A549 (cell line): ENCODE results near the gene GTF3C5. TPM values are rescaled to one million over a fixed set of nuclear protein-coding genes. Genes with fewer than 3 reads are reported as not detected.
"Not testable (repeated sequence)": the region's sequence is repeated elsewhere in the genome, so short reads cannot be mapped to it uniquely, and the experiment has no call there.

ENCODE experiments used
- ATAC-seq, 2 experiments: fragments of 200-7000 bp in 1 of 2; fragments of >200 bp in 1 of 2; cut with Nextera tagmentation in 1 of 2; cut with Tn5 transposase in 1 of 2; 3 replicates each; pipeline versions ENCODE4 v1.8.0 to v1.9.1; 2018 to 2020; ENCODE audit warnings: mild to moderate bottlenecking in 1 of 2, moderate library complexity in 1 of 2
- CTCF ChIA-PET: fragments of 300-600 bp; sonication (Branson Sonifier 250); formaldehyde crosslinking; extraction: SDS; loops from one replicate; lab custom pipeline; 2021; ENCODE audit warnings: antibody characterized with exemption, inconsistent platforms; lab: Yijun Ruan, JAX
- POLR2A ChIA-PET: fragments of 350-600 bp; formaldehyde crosslinking; extraction: SDS; loops from one replicate; lab custom pipeline; 2021; ENCODE audit warnings: antibody characterized with exemption, inconsistent platforms; lab: Yijun Ruan, JAX
- DNase-seq, 2 experiments: peaks; one replicate each; pipeline versions ENCODE4 v3.0.0 to v3.0.0-alpha.2; 2011 to 2016; ENCODE audit warnings: low read depth in 1 of 2, low spot score in 1 of 2
- FAIRE-seq: peaks from 2 replicates; lab custom pipeline; 2011; peaks lifted over from hg19 to GRCh38; lab: Jason Lieb, UNC
- H3K27ac ChIP-seq, 2 experiments: fragments of >200 bp; sonication (Bioruptor Twin); formaldehyde crosslinking; 3 replicates each; pipeline ENCODE4 v1.5.1; 2016 to 2017
- H3K4me1 ChIP-seq: fragments of >200 bp; sonication (Bioruptor Twin); formaldehyde crosslinking; 3 replicates; pipeline ENCODE4 v1.6.1; 2016
- H3K4me2 ChIP-seq: fragments of >200 bp; sonication (Bioruptor Twin); formaldehyde crosslinking; 3 replicates; pipeline ENCODE4 v1.6.1; 2016
- H3K4me3 ChIP-seq: fragments of >200 bp; sonication (Bioruptor Twin); formaldehyde crosslinking; 3 replicates; pipeline ENCODE4 v1.5.1; 2016
- H3K9me3 ChIP-seq: fragments of >200 bp; sonication (Bioruptor Twin); formaldehyde crosslinking; 3 replicates; pipeline ENCODE4 v1.6.1; 2016
- CBX8 ChIP-seq: fragments of 200-600 bp; sonication (generic); IDR thresholded peaks from 2 replicates; pipeline ENCODE4 v1.6.1; 2016
- CTCF ChIP-seq: fragments of >200 bp; sonication (Bioruptor Twin); formaldehyde crosslinking; IDR thresholded peaks from 3 replicates; pipeline ENCODE4 v1.5.1; 2016
- FOSB ChIP-seq: fragments of 250-450 bp; sonication (Bioruptor Pico); IDR thresholded peaks from 2 replicates; pipeline ENCODE4 v1.5.0; 2020; ENCODE audit warnings: mild to moderate bottlenecking, moderate library complexity
- FOSL2 ChIP-seq, 2 experiments: fragments of 450-650 bp in 1 of 2; fragments of >200 bp in 1 of 2; sonication (Bioruptor Twin) in 1 of 2; formaldehyde crosslinking; IDR thresholded peaks; 2 replicates each; pipeline versions ENCODE4 v1.5.0 to v1.6.1; 2016 to 2020; ENCODE audit warnings: mild to moderate bottlenecking in 1 of 2, moderate library complexity in 1 of 2
- HES2 ChIP-seq: fragments of >200 bp; sonication (Bioruptor Twin); formaldehyde crosslinking; IDR thresholded peaks from 2 replicates; pipeline ENCODE4 v1.6.1; 2016
- HOXA7 ChIP-seq: fragments of 250-450 bp; sonication (Bioruptor Pico); IDR thresholded peaks from 2 replicates; pipeline ENCODE4 v1.5.0; 2020; ENCODE audit warnings: mild to moderate bottlenecking, moderate library complexity
- HOXB5 ChIP-seq: fragments of 250-450 bp; sonication (Bioruptor Pico); IDR thresholded peaks from 2 replicates; pipeline ENCODE4 v1.5.0; 2020; ENCODE audit warnings: mild to moderate bottlenecking, moderate library complexity
- KDM5A ChIP-seq: fragments of 200-600 bp; sonication (generic); IDR thresholded peaks from 2 replicates; pipeline ENCODE4 v1.6.1; 2016; ENCODE audit warnings: antibody characterized with exemption, mild to moderate bottlenecking
- MAX ChIP-seq: IDR thresholded peaks from 2 replicates; pipeline ENCODE4 v1.6.1; 2012
- NFE2L2 ChIP-seq: fragments of 150-350 bp; conservative IDR thresholded peaks from 2 replicates; pipeline ENCODE4 v1.6.1; 2014; ENCODE audit warnings: low read length
- NPAS2 ChIP-seq: fragments of 250-450 bp; sonication (Bioruptor Pico); IDR thresholded peaks from 2 replicates; pipeline ENCODE4 v1.8.0; 2022; ENCODE audit warnings: mild to moderate bottlenecking, moderate library complexity, borderline replicate concordance
- PBX3 ChIP-seq: IDR thresholded peaks from 2 replicates; pipeline ENCODE4 v1.6.1; 2012
- POLR2A ChIP-seq: IDR thresholded peaks from 2 replicates; pipeline ENCODE4 v1.6.1; 2012; ENCODE audit warnings: mild to moderate bottlenecking, low read length
- POLR2AphosphoS2 ChIP-seq: conservative IDR thresholded peaks from 2 replicates; pipeline ENCODE4 v1.6.1; 2012; ENCODE audit warnings: low read length, improper control_type of control experiment, inconsistent platforms
- WGBS: methylation state at CpG from one replicate; pipeline ENCODE4 v1.1.6; 2017; ENCODE audit errors: missing lambda C conversion rate; 5-methylcytosine and 5-hydroxymethylcytosine counted together
- polyA plus RNA-seq, 4 experiments: library from polyadenylated mRNA; depleted of rRNA in 3 of 4; stranded (reverse); fragments of >200 nt; fragmentation: RNase III in 1 of 4; extraction: RNeasy Plus Mini Kit Qiagen cat#74134 plus additional on column Dnase treatment in 1 of 4; gene quantifications; 2 replicates in 3 of 4; 3 replicates in 1 of 4; pipeline ENCODE4 v1.2.3, GENCODE V29; 2011 to 2017

The GTF3C5 gene
- polyA plus RNA-seq, 2 of the 4 experiments (the other 2 are of a cell fraction) = 57.2 to 80.3 TPM

- ChIA-PET CTCF (interaction anchor here (0.6 to 8.0 kb wide), 5 partner anchors 24 to 352 kb away, joined by 3 to 45 read pairs (median 7); no protein-coding TSS in a partner anchor), POLR2A (no interaction called here)
- WGBS = 69% methylated on average over 14 of the region's 14 CpGs
- ATAC-seq (no peak), FAIRE-seq (no peak), DNase-seq (no peak)
- no peak for TF ChIP-seq POLR2A
- no peak for TF ChIP-seq FOSB (CRISPR knock-in tag)
- TF ChIP-seq HOXB5 (CRISPR knock-in tag) = no peak
- no peak for TF ChIP-seq HOXA7 (CRISPR knock-in tag)
- no peak for TF ChIP-seq HES2
- TF ChIP-seq NPAS2 = no peak
- no peak for TF ChIP-seq FOSL2 (IDR thresholded peaks at IDR 0.05)
- no peak for TF ChIP-seq FOSL2 (CRISPR knock-in tag; IDR thresholded peaks at IDR 0.05)
- no peak for TF ChIP-seq PBX3
- no peak for TF ChIP-seq CTCF
- TF ChIP-seq CBX8 = no peak
- no peak for TF ChIP-seq POLR2AphosphoS2
- TF ChIP-seq MAX = no peak
- no peak for TF ChIP-seq NFE2L2
- no peaks in the 10 kb centered on the region for H3K9me3 ChIP-seq
- H3K4me3 ChIP-seq = no peak overlapping the region
- H3K4me1 ChIP-seq = no peaks in the 10 kb centered on the region
- H3K27ac ChIP-seq = no peak overlapping the region
- H3K4me2 ChIP-seq = no peak overlapping the region
Observed at GRCh38 chr9:133078486-133078885, 47.7 kb downstream of the GTF3C5 start.

- H3K27ac ChIP-seq = no peak overlapping the region
- no peak overlapping the region for H3K4me2 ChIP-seq
- CTCF ChIA-PET = interaction anchor here (1.2 to 3.8 kb wide), 5 partner anchors 14 to 100 kb away, joined by 3 to 15 read pairs (median 4); no protein-coding TSS in a partner anchor
- no peaks in the 10 kb centered on the region for H3K4me1 ChIP-seq
- FAIRE-seq = no peak
- TF ChIP-seq FOSL2 (IDR thresholded peaks at IDR 0.05) (no peak), FOSL2 (CRISPR knock-in tag; IDR thresholded peaks at IDR 0.05) (no peak), NFE2L2 (no peak), KDM5A (no peak), HOXA7 (CRISPR knock-in tag) (no peak)
- TF ChIP-seq, all 56 proteins: peak for 0
- DNase-seq (no peak), ATAC-seq (no peak)
- Histone ChIP-seq H3K9me3 (no peaks in the 10 kb centered on the region), H3K4me3 (no peak overlapping the region)
- POLR2A ChIA-PET = no interaction called here
- WGBS = 76% methylated on average over 7 of the region's 7 CpGs
Observed at GRCh38 chr9:133080161-133080560, 49.4 kb downstream of the GTF3C5 start.

GRCh38 chr9:133080786-133081779 lies 50.3 kb downstream of the GTF3C5 start:
- WGBS = 78% methylated on average over 9 of the region's 18 CpGs
- H3K4me1 ChIP-seq, FAIRE-seq, DNase-seq, H3K9me3 ChIP-seq, H3K4me3 ChIP-seq, H3K4me2 ChIP-seq, POLR2A ChIA-PET, H3K27ac ChIP-seq: not testable (repeated sequence)
- CTCF ChIA-PET = interaction anchor here (3.8 kb wide), 1 partner anchor 21 kb away, joined by 15 read pairs; no protein-coding TSS in a partner anchor
- peak; percentile 4 to 23; a peak in 1 of 6 replicates for ATAC-seq

GRCh38 chr9:133081957-133082644 lies 51.3 kb downstream of the GTF3C5 start:
- H3K4me1 ChIP-seq, ATAC-seq, CTCF ChIA-PET, H3K27ac ChIP-seq, POLR2A ChIA-PET, H3K4me2 ChIP-seq, H3K4me3 ChIP-seq, FAIRE-seq, DNase-seq, H3K9me3 ChIP-seq: not testable (repeated sequence)
- WGBS = 59% methylated on average over 4 of the region's 12 CpGs

GRCh38 chr9:133083688-133084087 lies 52.9 kb downstream of the GTF3C5 start:
- CTCF ChIA-PET, DNase-seq, ATAC-seq, H3K4me3 ChIP-seq, H3K4me2 ChIP-seq, POLR2A ChIA-PET, H3K27ac ChIP-seq, FAIRE-seq, H3K4me1 ChIP-seq, H3K9me3 ChIP-seq: not testable (repeated sequence)
- 66% methylated on average over 5 of the region's 9 CpGs for WGBS

- H3K27ac ChIP-seq, FAIRE-seq, ATAC-seq, DNase-seq, H3K4me1 ChIP-seq, H3K9me3 ChIP-seq, H3K4me2 ChIP-seq, POLR2A ChIA-PET, H3K4me3 ChIP-seq: not testable (repeated sequence)
- CTCF ChIA-PET = interaction anchor here (1.4 kb wide), 1 partner anchor 61 kb away, joined by 3 read pairs; no protein-coding TSS in a partner anchor
- 63% methylated on average over 11 of the region's 17 CpGs for WGBS
Observed at GRCh38 chr9:133086212-133086860, 55.5 kb downstream of the GTF3C5 start.
